Fibroblast of lung (primary cell): ENCODE results near the gene STIL.

Experiments used
- EZH2 ChIP-seq: IDR thresholded peaks from 2 replicates; pipeline ENCODE4 v1.5.1; 2012; ENCODE audit warnings: low read length, control low read depth, mild to moderate bottlenecking; ENCODE audit errors: missing control alignments
- TF ChIP-seq, protein P1 (sequence below), 2 donors: IDR thresholded peaks in 1 of 2; conservative IDR thresholded peaks in 1 of 2; 1 replicate in 1 of 2; 2 replicates in 1 of 2; pipeline ENCODE4 v1.5.1; 2011 to 2012; ENCODE audit warnings: low read length in 2 of 2, control low read depth in 1 of 2, inconsistent platforms in 1 of 2, low read depth in 1 of 2, mild to moderate bottlenecking in 1 of 2

DNA sequence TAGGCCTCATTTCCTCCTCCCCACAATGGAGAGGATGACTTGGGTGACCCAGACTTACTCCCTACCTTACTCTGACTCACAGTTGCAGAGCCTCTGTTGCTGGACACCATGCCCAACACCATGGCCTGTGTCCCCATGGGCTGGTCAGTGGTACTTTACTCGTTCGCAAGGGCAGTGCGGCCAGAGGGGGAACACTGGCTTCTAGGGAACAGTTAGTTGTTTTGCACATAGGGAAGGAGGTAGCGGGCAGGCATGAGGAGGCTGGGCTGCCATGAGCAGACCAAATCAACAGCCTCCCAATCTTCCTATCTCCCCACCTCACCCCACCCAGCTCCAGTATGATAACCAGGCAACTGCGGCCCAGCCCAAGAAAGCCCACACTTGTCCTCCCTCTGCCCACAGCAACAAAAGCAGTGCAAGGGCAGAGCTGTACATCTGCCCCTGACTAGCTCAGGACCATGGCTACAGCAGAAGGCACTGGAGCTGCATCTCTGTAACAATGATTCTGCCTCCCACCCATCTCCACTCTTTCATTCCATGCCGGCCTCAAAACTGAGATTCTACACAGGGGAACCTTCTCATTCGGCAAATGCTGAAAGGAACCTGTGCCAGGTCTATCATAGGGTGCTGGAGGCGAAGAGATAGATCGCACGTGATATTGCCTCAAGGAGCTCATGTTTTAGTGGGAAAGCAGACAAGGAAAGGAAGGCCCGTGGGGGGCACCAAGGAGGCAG is 100.5 kb downstream of the STIL start:
- TF ChIP-seq, protein P1, sequence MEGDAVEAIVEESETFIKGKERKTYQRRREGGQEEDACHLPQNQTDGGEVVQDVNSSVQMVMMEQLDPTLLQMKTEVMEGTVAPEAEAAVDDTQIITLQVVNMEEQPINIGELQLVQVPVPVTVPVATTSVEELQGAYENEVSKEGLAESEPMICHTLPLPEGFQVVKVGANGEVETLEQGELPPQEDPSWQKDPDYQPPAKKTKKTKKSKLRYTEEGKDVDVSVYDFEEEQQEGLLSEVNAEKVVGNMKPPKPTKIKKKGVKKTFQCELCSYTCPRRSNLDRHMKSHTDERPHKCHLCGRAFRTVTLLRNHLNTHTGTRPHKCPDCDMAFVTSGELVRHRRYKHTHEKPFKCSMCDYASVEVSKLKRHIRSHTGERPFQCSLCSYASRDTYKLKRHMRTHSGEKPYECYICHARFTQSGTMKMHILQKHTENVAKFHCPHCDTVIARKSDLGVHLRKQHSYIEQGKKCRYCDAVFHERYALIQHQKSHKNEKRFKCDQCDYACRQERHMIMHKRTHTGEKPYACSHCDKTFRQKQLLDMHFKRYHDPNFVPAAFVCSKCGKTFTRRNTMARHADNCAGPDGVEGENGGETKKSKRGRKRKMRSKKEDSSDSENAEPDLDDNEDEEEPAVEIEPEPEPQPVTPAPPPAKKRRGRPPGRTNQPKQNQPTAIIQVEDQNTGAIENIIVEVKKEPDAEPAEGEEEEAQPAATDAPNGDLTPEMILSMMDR (conservative IDR thresholded peaks at IDR 0.05 in 1 of 2, IDR thresholded peaks at IDR 0.05 in 1 of 2; ENCODE audit: low read depth in 1 of 2, low read length in 2 of 2): no peak
- TF ChIP-seq EZH2: no peak
